SK-N-SH treated with all-trans-retinoic acid at 6 μM for 48 hours (cell line): ENCODE data around the gene STX10.

ENCODE experiments used
- ARNTL ChIP-seq: fragments of 450-650 bp; formaldehyde crosslinking; IDR thresholded peaks from 2 replicates; pipeline ENCODE4 v1.5.0; 2020; ENCODE audit warnings: low read depth, mild to moderate bottlenecking, moderate library complexity, borderline replicate concordance
- CREB5 ChIP-seq: fragments of 250-450 bp; sonication (Bioruptor Pico); IDR thresholded peaks from 2 replicates; pipeline ENCODE4 v1.5.1; 2020; ENCODE audit warnings: low read depth, mild to moderate bottlenecking, moderate library complexity
- CSDC2 ChIP-seq: fragments of 250-450 bp; sonication (Bioruptor Pico); IDR thresholded peaks from 2 replicates; pipeline ENCODE4 v1.5.0; 2020; ENCODE audit warnings: mild to moderate bottlenecking, moderate library complexity
- ISL1 ChIP-seq: fragments of 250-450 bp; sonication (Bioruptor Pico); IDR thresholded peaks from 2 replicates; pipeline ENCODE4 v2.1.2; 2022; ENCODE audit warnings: mild to moderate bottlenecking, moderate library complexity
- OSR1 ChIP-seq: fragments of 250-450 bp; sonication (Bioruptor Pico); IDR thresholded peaks from 2 replicates; pipeline ENCODE4 v1.8.0; 2022; ENCODE audit warnings: moderate library complexity, mild to moderate bottlenecking, inconsistent platforms
- PATZ1 ChIP-seq: fragments of 250-450 bp; sonication (Bioruptor Pico); IDR thresholded peaks from 2 replicates; pipeline ENCODE4 v1.8.0; 2020; ENCODE audit warnings: mild to moderate bottlenecking, moderate library complexity, borderline replicate concordance
- SNAI2 ChIP-seq: fragments of 250-450 bp; sonication (Bioruptor Pico); IDR thresholded peaks from 2 replicates; pipeline ENCODE4 v1.5.0; 2020; ENCODE audit warnings: mild to moderate bottlenecking, moderate library complexity
- TOX ChIP-seq: fragments of 250-450 bp; sonication (Bioruptor Pico); IDR thresholded peaks from 2 replicates; pipeline ENCODE4 v1.8.0; 2021; ENCODE audit warnings: mild to moderate bottlenecking, moderate library complexity, borderline replicate concordance
- TSHZ2 ChIP-seq: fragments of 250-450 bp; sonication (Bioruptor Pico); IDR thresholded peaks from 2 replicates; pipeline ENCODE4 v1.5.0; 2020; ENCODE audit warnings: mild to moderate bottlenecking, moderate library complexity
- ZFP30 ChIP-seq: fragments of 450-650 bp; formaldehyde crosslinking; IDR thresholded peaks from 2 replicates; pipeline ENCODE4 v1.5.0; 2022; ENCODE audit warnings: mild to moderate bottlenecking, moderate library complexity
- ZNF565 ChIP-seq: fragments of 450-650 bp; formaldehyde crosslinking; conservative IDR thresholded peaks from 2 replicates; pipeline ENCODE4 v1.5.0; 2020; ENCODE audit warnings: low read depth, mild to moderate bottlenecking, moderate library complexity

GRCh38 chr19:13160557-13160956, 10.4 kb upstream of the STX10 start:
- TF ChIP-seq CREB5 (CRISPR knock-in tag) (no peak), OSR1 (no peak), PATZ1 (CRISPR knock-in tag) (no peak), CSDC2 (no peak), ZFP30 (CRISPR knock-in tag) (no peak), TSHZ2 (CRISPR knock-in tag) (no peak), ZNF565 (CRISPR knock-in tag) (no peak), TOX (CRISPR knock-in tag) (no peak), SNAI2 (CRISPR knock-in tag) (no peak), ISL1 (CRISPR knock-in tag) (no peak), ARNTL (no peak)
